CD4-positive, alpha-beta T cell treated with Interleukin-15 for 4 hours (primary cell): ENCODE measurements around the gene ZNF827.

Source experiments
- DNase-seq: peaks from one replicate; pipeline ENCODE4 v3.0.0-alpha.2; 2020; ENCODE audit warnings: low spot score

ZNF827 gene

DNA sequence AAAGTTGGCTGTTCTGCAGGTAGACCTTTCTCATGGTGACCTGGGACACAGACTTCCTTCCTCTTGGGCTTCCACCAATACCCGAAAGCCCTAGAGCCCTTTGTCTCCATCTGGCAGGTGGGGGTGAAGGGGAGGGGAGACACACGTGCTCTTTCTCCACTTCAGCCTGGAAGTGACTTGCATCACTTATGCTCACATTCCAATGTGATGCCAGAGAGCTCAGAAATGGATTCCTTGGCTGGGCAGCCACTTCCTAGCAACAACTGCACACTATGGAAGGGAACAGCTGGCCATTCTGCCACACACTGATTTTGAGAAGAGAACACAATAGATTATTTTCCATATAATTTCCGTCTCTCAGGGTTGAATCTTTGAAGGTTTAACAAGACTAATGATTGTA lies 222.4 kb downstream of the ZNF827 start:
- DNase-seq: no peak

GRCh38 chr4:145709843-145710242 lies 228.8 kb downstream of the ZNF827 start:
- no peak for DNase-seq

DNA sequence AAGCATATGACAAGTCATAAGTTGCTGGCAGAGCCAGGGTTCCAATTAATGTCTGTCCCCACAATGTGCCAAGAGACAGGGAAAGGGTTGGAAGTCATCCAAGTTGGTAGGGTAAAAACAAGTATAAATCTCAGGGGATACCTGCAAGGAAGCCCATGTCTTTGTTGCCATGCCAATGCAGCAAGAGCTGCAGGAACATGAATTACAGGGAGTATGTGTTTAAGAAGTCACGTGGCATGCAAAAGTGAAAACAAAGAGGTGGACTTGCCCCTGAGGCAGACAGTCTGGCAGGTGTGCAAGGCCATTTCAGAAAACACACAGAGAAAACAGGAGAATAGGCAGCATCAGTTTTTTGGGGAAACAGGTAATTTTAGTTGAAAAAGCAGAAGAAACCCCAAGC lies 229.3 kb downstream of the ZNF827 start:
- DNase-seq: no peak
